ENCODE results near the gene ARL6.

- TF ChIP-seq YY1 (IDR thresholded peaks at IDR 0.05; ENCODE audit: insufficient read depth, insufficient read length), result no peak
- no peak for TF ChIP-seq ZNF274 (IDR thresholded peaks at IDR 0.05; ENCODE audit: low read depth, low read length)
These were observed 66.6 kb downstream of the ARL6 start for GRCh38 chr3:97831140-97831539.
